ENCODE measurements around the gene C1QTNF12.
A peak's percentile ranks its signal among the peaks of the same experiment; 100 is the strongest.

C1QTNF12 gene

GRCh38 chr1:1274931-1275431 lies 28.5 kb upstream of the C1QTNF12 start:
- H3K4me3 ChIP-seq (ENCODE audit: low read depth, low read length), result no peak overlapping the region
- TF ChIP-seq CTCF (IDR thresholded peaks at IDR 0.05; ENCODE audit: low read depth, low read length), result no peak
- no peak for DNase-seq (ENCODE audit: low read depth, low spot score)
- in situ Hi-C loops (cut with HindIII; ENCODE audit: low sequenced_read_pairs), result no loop called here

- no peak for DNase-seq (ENCODE audit: low read depth, low spot score)
- in situ Hi-C loops (cut with HindIII; ENCODE audit: low sequenced_read_pairs), result no loop called here
- peak overlapping the region; percentile 54 for H3K4me3 ChIP-seq (ENCODE audit: low read depth, low read length)
- no peak for TF ChIP-seq CTCF (IDR thresholded peaks at IDR 0.05; ENCODE audit: low read depth, low read length)
Observed at GRCh38 chr1:1274299-1274930, 27.9 kb upstream of the C1QTNF12 start.

- no peak for TF ChIP-seq CTCF (IDR thresholded peaks at IDR 0.05; ENCODE audit: low read depth, low read length)
- H3K4me3 ChIP-seq (ENCODE audit: low read depth, low read length), result peak within 1 kb of the TSS; percentile 86
- DNase-seq (ENCODE audit: low read depth, low spot score), result peak; percentile 91
- in situ Hi-C loops (cut with HindIII; ENCODE audit: low sequenced_read_pairs), result no loop called here
Observed at GRCh38 chr1:1273512-1274298, 27.2 kb upstream of the C1QTNF12 start, which contains the start of gene UBE2J2. Gene UBE2J2, minus strand, starts transcription at chr1:1273854. Its CDS starts 5,862 bp downstream, at chr1:1267992.

GRCh38 chr1:1273209-1273511 lies 26.6 kb upstream of the C1QTNF12 start:
- H3K4me3 ChIP-seq (ENCODE audit: low read depth, low read length), result peak overlapping the region; percentile 86
- no peak for TF ChIP-seq CTCF (IDR thresholded peaks at IDR 0.05; ENCODE audit: low read depth, low read length)
- DNase-seq (ENCODE audit: low read depth, low spot score), result no peak
- in situ Hi-C loops (cut with HindIII; ENCODE audit: low sequenced_read_pairs), result no loop called here

- peak overlapping the region; percentile 86 for H3K4me3 ChIP-seq (ENCODE audit: low read depth, low read length)
- no peak for TF ChIP-seq CTCF (IDR thresholded peaks at IDR 0.05; ENCODE audit: low read depth, low read length)
- in situ Hi-C loops (cut with HindIII; ENCODE audit: low sequenced_read_pairs), result no loop called here
- DNase-seq (ENCODE audit: low read depth, low spot score), result no peak
Observed at GRCh38 chr1:1272341-1273208, 26.1 kb upstream of the C1QTNF12 start.

- no peak for DNase-seq (ENCODE audit: low read depth, low spot score)
- no peak overlapping the region for H3K4me3 ChIP-seq (ENCODE audit: low read depth, low read length)
- TF ChIP-seq CTCF (IDR thresholded peaks at IDR 0.05; ENCODE audit: low read depth, low read length), result no peak
- in situ Hi-C loops (cut with HindIII; ENCODE audit: low sequenced_read_pairs), result no loop called here
Observed at GRCh38 chr1:1270813-1271212, 24.3 kb upstream of the C1QTNF12 start.

Measured in astrocyte of the spinal cord (primary cell).